Thyroid gland (tissue), 4 donors: ENCODE data around the gene DNAI1.

Experiments
- POLR2A ChIP-seq, 2 donors: fragments of 450-650 bp; IDR thresholded peaks; one replicate each; pipeline ENCODE4 v1.6.1; 2017; ENCODE audit warnings: antibody characterized with exemption in 2 of 2, mild to moderate bottlenecking in 2 of 2, moderate library complexity in 1 of 2
- TF ChIP-seq, protein P1 (sequence below), 6 experiments: fragments of 200-600 bp in 3 of 6; fragments of 450-650 bp in 3 of 6; sonication (generic) in 3 of 6; IDR thresholded peaks; one replicate each; pipeline ENCODE4 v1.5.1; 2016 to 2019; ENCODE audit warnings: antibody characterized with exemption in 6 of 6, mild to moderate bottlenecking in 2 of 6, inconsistent platforms in 1 of 6, moderate library complexity in 1 of 6

DNA sequence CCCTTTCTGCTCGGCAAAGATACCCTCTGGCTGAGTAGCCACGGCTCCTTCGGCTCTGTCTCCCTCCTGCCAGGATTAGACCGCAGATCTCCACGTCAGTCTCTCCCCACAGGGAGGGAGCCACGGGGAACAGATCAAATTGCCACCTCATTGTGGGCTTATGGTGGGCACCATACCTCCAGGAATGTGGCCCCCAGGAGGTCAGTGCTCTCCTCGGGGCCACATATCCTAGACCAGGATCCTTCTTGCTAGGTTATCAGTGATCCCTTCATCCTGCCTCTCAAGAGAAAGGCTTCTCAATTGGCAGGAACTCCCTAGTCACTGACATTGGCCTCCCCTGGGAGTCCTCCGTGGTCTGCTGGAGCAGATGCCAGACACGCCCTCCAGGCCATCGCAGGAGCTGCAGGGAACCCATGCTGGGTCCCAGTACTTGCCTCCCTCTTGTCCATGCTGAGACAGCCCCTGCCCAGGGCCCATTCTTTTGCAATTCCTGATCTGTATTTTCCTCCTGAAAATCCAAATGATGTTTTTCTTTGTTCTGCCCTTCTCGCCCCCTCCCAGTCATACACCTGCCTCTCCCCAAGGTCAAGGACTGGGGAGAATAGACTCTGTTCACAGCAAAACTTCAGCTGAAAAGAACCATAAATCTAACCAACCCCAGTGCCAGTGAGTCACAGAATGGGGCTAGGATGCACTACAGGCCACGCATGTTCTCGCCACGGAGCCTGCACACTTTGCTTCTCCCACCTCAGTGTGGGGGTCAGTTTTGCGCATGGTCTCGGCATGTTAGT lies 95.8 kb downstream of the DNAI1 start:
- TF ChIP-seq POLR2A (IDR thresholded peaks at IDR 0.05) = no peak
- TF ChIP-seq, protein P1, sequence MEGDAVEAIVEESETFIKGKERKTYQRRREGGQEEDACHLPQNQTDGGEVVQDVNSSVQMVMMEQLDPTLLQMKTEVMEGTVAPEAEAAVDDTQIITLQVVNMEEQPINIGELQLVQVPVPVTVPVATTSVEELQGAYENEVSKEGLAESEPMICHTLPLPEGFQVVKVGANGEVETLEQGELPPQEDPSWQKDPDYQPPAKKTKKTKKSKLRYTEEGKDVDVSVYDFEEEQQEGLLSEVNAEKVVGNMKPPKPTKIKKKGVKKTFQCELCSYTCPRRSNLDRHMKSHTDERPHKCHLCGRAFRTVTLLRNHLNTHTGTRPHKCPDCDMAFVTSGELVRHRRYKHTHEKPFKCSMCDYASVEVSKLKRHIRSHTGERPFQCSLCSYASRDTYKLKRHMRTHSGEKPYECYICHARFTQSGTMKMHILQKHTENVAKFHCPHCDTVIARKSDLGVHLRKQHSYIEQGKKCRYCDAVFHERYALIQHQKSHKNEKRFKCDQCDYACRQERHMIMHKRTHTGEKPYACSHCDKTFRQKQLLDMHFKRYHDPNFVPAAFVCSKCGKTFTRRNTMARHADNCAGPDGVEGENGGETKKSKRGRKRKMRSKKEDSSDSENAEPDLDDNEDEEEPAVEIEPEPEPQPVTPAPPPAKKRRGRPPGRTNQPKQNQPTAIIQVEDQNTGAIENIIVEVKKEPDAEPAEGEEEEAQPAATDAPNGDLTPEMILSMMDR (IDR thresholded peaks at IDR 0.05) = no peak
